GM19324 (cell line): ENCODE measurements around the gene RARRES2.

Experiments used
- ATAC-seq: cut with Tn5 transposase; IDR thresholded peaks from one replicate; pipeline ENCODE4 v1.9.1; 2021; ENCODE audit warnings: mild to moderate bottlenecking, moderate library complexity; ENCODE audit not compliant: unreplicated experiment, low FRiP score

Gene RARRES2

DNA sequence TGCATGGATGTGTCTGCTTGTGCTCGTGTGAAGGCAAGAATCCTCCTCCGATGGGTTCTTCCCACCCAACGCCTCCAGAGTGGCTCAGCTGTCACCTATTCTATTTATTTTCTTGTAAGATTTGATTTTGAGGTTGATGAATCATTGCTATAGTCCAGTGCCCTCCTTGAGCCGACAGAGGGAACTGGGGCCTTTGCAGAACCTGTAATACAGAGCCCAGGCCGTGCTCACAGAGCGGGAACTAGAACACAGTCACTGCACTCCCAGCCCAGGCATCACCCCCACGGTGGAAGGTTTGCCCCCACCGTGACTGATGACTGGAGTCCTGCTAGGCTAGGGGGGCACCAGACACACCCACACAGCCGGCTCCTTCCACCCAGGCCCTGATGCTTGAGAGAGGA is 2.0 kb downstream of the RARRES2 start:
- no peak for ATAC-seq

- ATAC-seq = no peak
These were observed 3.1 kb downstream of the RARRES2 start for GRCh38 chr7:150338166-150338829.

- no peak for ATAC-seq
These were observed 3.8 kb downstream of the RARRES2 start for GRCh38 chr7:150337659-150338081.

DNA sequence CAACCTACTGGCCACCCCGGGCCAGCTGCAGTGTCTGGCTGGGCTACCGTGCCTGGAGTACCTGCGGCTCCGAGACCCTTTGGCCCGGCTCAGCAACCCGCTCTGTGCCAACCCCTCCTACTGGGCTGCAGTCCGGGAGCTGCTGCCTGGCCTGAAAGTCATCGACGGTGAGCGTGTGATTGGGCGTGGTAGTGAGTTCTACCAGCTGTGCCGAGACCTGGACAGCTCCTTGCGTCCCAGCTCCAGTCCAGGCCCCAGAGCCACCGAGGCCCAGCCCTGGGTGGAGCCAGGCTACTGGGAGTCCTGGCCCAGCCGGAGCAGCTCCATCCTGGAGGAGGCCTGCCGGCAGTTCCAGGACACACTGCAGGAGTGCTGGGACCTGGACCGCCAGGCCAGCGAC is 4.2 kb downstream of the RARRES2 start:
- no peak for ATAC-seq

DNA sequence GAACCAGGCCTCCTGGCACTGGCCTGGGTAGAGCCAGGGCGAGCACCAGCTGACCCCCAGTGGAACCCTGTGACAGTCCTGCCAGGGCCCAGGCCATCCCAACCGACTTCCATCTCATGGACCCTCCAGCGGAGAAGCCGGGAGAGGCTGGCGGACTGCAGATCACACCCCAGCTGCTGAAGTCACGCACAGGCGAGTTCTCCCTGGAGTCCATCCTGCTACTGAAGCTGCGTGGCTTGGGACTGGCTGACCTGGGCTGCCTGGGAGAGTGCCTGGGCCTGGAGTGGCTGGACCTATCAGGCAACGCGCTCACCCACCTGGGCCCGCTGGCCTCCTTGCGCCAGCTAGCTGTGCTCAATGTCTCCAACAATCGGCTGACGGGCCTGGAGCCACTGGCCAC is 4.7 kb downstream of the RARRES2 start:
- ATAC-seq = no peak

DNA sequence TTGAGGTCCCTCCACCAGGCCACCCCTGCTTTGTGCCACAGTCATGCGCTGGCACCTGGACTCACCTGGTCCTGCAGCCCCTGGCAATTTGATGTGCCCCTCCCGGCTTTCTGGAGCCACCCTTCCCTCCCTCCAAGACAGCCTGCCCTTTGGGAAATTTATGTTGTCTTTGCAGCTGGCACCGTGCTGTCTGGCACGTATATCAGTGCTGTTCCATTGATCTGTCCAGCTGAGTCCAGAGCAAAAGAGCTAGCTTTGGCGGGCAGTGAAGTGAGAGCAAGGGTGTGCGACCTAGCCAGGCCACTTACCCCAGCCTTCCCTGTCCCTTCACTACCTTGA is 5.7 kb downstream of the RARRES2 start:
- no peak for ATAC-seq

DNA sequence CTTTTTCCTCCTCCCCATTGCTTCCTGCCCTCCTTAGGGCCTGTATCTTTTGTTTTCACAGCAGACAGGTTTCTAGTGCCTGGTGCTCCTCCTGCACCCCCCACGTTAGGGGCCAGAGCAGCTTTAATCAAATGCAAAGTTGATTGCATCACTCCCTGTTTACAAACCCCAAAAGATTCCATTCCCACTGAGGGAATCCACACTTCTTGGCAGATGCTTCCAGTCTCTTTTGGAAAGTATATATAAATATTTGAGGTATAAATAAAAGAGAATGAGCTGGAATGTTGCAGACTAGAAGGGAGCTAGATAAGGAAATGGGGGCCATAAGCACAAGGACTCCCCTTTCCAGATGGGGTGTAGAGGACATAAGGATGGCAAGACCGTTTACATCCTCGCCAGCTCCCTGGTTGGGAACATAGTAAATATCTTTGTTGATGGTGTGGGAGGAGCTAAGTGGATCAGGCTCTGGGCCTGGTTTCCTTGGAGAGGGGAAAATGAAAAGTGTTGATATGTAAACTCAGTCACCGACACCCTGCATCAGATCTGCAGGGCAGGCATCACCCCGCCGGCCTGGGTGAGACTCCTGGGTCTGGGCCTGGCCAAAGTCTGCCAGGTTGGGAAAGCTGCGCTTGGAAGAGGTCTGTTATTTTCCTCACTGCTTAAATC is 6.2 kb downstream of the RARRES2 start:
- no peak for ATAC-seq

DNA sequence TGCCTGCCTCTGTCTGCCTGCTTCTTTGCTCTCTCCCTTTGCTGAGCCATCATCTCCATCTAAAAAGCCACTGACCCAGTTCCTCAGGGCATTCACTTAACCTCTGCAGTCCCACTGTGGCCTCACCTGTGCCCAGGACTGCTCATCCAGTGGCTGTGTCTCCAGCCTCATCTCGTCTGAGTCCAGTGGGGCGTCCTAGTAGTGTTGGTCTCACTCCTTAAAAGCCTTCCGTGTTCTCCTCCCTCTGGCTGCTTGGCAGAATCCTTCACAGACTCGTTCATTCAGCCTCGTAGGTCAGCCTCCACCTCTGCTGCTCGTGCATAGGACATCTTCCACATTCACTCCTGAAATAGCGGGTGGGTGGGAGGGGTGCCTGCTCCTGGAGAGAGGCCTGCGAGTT is 7.3 kb downstream of the RARRES2 start:
- ATAC-seq = no peak

GRCh38 chr7:150333659-150334058 is 7.8 kb downstream of the RARRES2 start:
- ATAC-seq = no peak

- no peak for ATAC-seq
These were observed 8.4 kb downstream of the RARRES2 start for GRCh38 chr7:150332852-150333635.

DNA sequence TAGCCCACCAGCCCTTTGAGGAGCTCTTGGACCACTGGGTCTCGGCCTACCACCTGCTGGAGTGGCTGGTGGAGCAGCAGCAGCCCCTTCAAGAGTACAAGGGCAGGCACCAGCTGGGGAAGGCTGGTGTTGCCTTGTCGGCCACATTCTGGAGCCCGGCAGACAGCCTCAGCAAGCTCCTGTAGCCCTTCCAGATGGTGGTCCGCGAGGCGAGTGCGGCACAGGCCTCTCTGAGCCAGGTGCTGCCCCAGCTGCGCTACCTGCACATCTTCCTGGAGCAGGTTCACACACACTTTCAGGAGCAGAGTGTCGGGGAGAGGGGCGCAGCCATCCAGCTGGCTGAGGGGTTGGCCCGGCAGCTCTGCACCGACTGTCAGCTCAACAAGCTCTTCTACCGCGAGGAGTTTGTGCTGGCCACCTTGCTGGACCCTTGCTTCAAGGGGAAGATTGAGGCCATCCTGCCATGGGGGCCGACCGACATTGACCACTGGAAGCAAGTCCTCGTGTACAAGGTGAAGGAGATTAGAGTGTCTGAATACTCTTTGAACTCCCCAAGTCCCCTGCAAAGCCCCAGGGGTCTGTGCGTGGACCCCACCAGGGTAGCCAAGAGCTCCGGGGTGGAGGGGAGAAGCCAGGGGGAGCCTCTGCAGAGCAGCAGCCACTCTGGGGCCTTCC is 11.1 kb downstream of the RARRES2 start:
- ATAC-seq = no peak

DNA sequence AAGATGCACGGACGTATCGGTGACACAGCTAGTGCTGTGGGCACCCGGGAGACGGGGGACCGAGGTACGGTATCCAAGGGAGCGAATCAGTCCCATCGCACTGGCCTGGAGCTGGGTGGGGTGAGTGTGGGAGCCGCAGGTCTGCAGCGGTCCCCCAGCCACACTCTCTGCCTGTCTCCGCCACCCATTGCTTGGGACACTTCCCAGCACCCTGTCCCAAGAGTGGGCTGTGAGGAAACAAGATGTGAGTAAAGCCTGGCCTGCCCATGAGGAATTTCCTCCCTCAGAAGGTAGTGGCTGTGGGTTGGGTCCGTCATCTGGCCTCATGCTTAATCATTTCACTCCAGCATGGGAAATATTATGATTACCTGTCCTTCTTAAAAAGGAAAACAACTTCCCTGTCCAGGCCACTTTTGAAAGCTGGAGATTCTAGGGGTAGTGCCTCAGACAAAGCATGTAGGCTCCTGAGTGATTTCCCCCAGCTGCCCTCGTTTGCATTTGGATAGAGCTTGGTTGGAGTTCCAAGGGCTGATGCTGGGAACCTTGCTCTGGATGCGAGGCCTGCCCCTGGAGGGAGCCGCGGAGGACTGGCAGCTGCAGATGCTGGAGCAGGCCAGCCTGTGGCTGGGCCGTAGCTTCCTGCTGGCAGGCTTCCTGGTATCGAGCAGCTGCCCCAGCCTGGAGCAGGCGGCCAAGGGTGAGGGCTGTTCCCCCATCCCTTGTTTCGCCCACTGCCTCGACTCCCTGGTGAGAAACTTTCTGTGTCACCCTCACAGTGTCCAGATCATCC is 11.9 kb downstream of the RARRES2 start:
- no peak for ATAC-seq

GRCh38 chr7:150327308-150327707 is 14.1 kb downstream of the RARRES2 start:
- no peak for ATAC-seq

- no peak for ATAC-seq
These were observed 14.7 kb downstream of the RARRES2 start for GRCh38 chr7:150326657-150327268.

- no peak for ATAC-seq
These were observed 15.5 kb downstream of the RARRES2 start for GRCh38 chr7:150325901-150326300.

DNA sequence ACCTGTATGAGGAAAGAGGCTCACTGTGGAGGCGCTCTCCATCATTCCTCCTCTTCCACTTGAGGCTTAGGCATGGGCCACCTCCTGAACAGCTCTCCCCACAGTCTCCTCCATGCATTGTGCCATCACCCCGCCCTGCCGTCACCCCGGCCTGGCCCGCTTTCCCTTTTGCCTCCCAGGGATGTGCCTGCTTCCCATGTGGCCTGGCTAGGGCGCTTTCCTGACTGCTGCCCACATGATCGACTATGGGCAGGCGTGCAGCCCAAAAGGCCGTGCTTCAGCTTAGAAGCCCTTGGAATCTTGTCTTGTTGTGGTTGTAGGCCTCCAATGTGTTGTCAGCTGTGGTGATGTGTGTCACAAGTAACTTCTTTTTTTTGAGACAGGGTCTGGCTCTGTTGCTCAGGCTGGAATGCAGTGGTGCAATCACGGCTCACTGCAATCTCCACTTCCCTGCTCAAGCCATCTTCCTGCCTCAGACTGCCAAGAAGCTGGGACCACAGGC is 16.3 kb downstream of the RARRES2 start:
- no peak for ATAC-seq

GRCh38 chr7:150324373-150324961 is 17.0 kb downstream of the RARRES2 start:
- ATAC-seq = no peak

DNA sequence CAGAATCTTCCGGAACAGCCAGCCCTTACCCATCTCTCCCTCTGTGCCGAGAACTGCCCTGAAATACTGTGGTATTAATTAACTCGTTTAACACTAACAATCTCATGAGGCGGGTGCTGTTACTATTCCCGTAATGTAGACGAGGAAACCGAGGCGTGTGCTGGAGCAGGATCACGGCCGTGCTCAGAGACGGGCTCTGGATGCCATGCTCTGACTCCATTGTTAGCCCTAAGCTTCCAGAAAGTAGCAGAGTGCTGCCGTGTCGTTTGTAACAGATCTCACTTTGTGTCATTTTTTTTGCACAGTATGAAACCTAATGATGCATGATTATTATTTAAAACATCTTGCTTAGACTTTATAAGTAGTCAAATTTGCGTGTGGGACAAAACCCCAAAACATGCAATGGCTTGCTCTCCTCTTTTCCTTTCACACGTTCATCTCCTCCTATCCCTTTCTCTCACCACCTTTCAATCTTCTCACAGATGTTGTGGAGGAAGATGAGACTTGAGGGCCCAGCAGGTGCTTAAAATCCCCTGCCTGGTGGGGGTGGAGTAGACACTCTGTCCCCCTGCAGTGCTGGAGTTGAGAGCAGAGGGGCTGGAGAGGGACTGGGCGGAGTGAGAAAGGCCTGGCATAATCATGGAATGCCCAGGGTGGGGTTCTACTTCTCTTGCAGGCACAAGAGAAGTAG is 17.6 kb downstream of the RARRES2 start:
- peak; percentile 20 for ATAC-seq
